A673 (cell line): ENCODE data around the gene CTSS.
"Not testable (repeated sequence)": the region's sequence is repeated elsewhere in the genome, so short reads cannot be mapped to it uniquely, and the experiment has no call there.

Source experiments
- CTCF ChIP-seq: fragments of 300-800, 200-600 bp; sonication (generic); conservative IDR thresholded peaks from 2 replicates; pipeline ENCODE4 v1.5.1; 2017; ENCODE audit warnings: low read depth, mild to moderate bottlenecking, antibody characterized with exemption, low read length, moderate library complexity, mixed read lengths
- EZH2 ChIP-seq: fragments of 200-600 bp; sonication (generic); IDR thresholded peaks from 2 replicates; pipeline ENCODE4 v1.6.1; 2017; ENCODE audit warnings: borderline replicate concordance, low read depth, mild to moderate bottlenecking, mixed read lengths, antibody characterized with exemption, low read length; ENCODE audit not compliant: poor library complexity, severe bottlenecking

- TF ChIP-seq CTCF, EZH2: not testable (repeated sequence)
These were observed 56.5 kb downstream of the CTSS start for GRCh38 chr1:150709031-150709430.
